ENCODE results near the gene PTPRN2.

DNA sequence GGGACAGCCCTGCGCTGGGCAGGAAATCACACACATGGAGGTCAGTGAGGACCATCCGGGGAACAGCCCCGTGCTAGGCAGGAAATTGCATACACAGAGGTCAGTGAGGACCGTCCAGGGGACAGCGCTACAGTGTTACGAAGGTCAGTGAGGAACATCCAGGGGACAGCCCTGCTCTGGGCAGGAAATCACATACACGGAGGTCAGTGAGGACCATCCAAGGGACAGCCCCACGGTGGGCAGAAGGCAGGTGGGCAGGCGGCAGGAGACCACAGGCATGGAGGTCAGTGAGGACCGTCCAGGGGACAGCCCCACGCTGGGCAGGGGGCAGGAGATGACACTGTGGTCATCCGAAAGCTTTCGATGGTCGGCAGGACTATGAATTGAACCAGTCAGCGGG, 79.7 kb downstream of the PTPRN2 start:
- no peak for TF ChIP-seq POLR2A (IDR thresholded peaks at IDR 0.05)
- no peak for TF ChIP-seq CTCF (IDR thresholded peaks at IDR 0.05)
- no peak for TF ChIP-seq POLR2AphosphoS5 (IDR thresholded peaks at IDR 0.05)
- no peak for TF ChIP-seq EP300 (IDR thresholded peaks at IDR 0.05)

Data from sigmoid colon (tissue), 4 donors.